Type B pancreatic cell (in vitro differentiated cells): ENCODE data around the gene OTOP1. TPM values are rescaled to one million over a fixed set of nuclear protein-coding genes. Genes with fewer than 3 reads are reported as not detected.
"Not testable (repeated sequence)": the region's sequence is repeated elsewhere in the genome, so short reads cannot be mapped to it uniquely, and the experiment has no call there.

Experiments
- DNase-seq: peaks from one replicate; pipeline ENCODE4 v3.0.0; 2021; ENCODE audit warnings: mixed read lengths; ENCODE audit not compliant: unreplicated experiment; ENCODE audit errors: extremely low spot score
- H3K27ac Mint-ChIP-seq: 2 replicates; pipeline ENCODE4 v1.8.0; 2021; ENCODE audit warnings: mild to moderate bottlenecking, mixed read lengths
- H3K27me3 Mint-ChIP-seq: 2 replicates; pipeline ENCODE4 v1.8.0; 2021; ENCODE audit warnings: mixed read lengths
- H3K36me3 Mint-ChIP-seq: 2 replicates; pipeline ENCODE4 v1.8.0; 2021; ENCODE audit warnings: mixed read lengths
- H3K4me1 Mint-ChIP-seq: one replicate; pipeline ENCODE4 v1.8.0; 2021; ENCODE audit warnings: mixed read lengths; ENCODE audit not compliant: unreplicated experiment
- H3K4me3 Mint-ChIP-seq: 2 replicates; pipeline ENCODE4 v1.8.0; 2021; ENCODE audit warnings: mild to moderate bottlenecking, mixed read lengths
- H3K9me3 Mint-ChIP-seq: 2 replicates; pipeline ENCODE4 v1.8.0; 2021; ENCODE audit warnings: mixed read lengths
- CTCF ChIP-seq: fragments of 200-600 bp; sonication (generic); conservative IDR thresholded peaks from 2 replicates; pipeline ENCODE4 v1.5.0; 2021; ENCODE audit warnings: antibody characterized with exemption, mild to moderate bottlenecking
- total RNA-seq: library from RNA; stranded (reverse); gene quantifications from 2 replicates; pipeline ENCODE4 v1.2.1, GENCODE V29; 2021; ENCODE audit warnings: low replicate concordance

The OTOP1 gene
- total RNA-seq, 1 donor from 2014 or later = not detected

- H3K4me3 Mint-ChIP-seq = no peak overlapping the region
- H3K27me3 Mint-ChIP-seq = peaks cover 15% of the 10 kb centered on the region
- H3K36me3 Mint-ChIP-seq = no peaks in the 10 kb centered on the region
Observed at GRCh38 chr4:4256799-4257198, 30.1 kb upstream of the OTOP1 start.

GRCh38 chr4:4254666-4255065 is 27.9 kb upstream of the OTOP1 start:
- Mint-ChIP-seq H3K27ac (no peak overlapping the region), H3K27me3 (peaks cover 15% of the 10 kb centered on the region), H3K4me3 (no peak overlapping the region), H3K36me3 (no peaks in the 10 kb centered on the region), H3K4me1 (peaks cover 12% of the 10 kb centered on the region), H3K9me3 (no peaks in the 10 kb centered on the region)
- no peak for DNase-seq
- no peak for TF ChIP-seq CTCF

More at GRCh38 chr4:4256799-4257198, 30.1 kb upstream of the OTOP1 start:
- H3K27ac Mint-ChIP-seq = no peak overlapping the region
- no peak for DNase-seq
- H3K4me1 Mint-ChIP-seq = peaks cover 14% of the 10 kb centered on the region
- TF ChIP-seq CTCF = no peak
- H3K9me3 Mint-ChIP-seq = no peaks in the 10 kb centered on the region

GRCh38 chr4:4254199-4254598 is 27.5 kb upstream of the OTOP1 start:
- H3K4me3 Mint-ChIP-seq = no peak overlapping the region
- peaks cover 9% of the 10 kb centered on the region for H3K4me1 Mint-ChIP-seq
- H3K9me3 Mint-ChIP-seq = no peaks in the 10 kb centered on the region
- no peaks in the 10 kb centered on the region for H3K36me3 Mint-ChIP-seq
- no peak for TF ChIP-seq CTCF
- H3K27ac Mint-ChIP-seq = no peak overlapping the region
- H3K27me3 Mint-ChIP-seq = peaks cover 15% of the 10 kb centered on the region
- DNase-seq = no peak

GRCh38 chr4:4249866-4250265 is 23.1 kb upstream of the OTOP1 start:
- H3K27me3 Mint-ChIP-seq = peaks cover 4% of the 10 kb centered on the region
- H3K27ac Mint-ChIP-seq = peak overlapping the region; percentile 2
- H3K36me3 Mint-ChIP-seq = peaks cover 7% of the 10 kb centered on the region
- no peak for DNase-seq
- no peak for TF ChIP-seq CTCF
- no peaks in the 10 kb centered on the region for H3K9me3 Mint-ChIP-seq
- H3K4me1 Mint-ChIP-seq = peaks cover 18% of the 10 kb centered on the region
- H3K4me3 Mint-ChIP-seq = peak overlapping the region; percentile 45

- H3K27me3 Mint-ChIP-seq, H3K9me3 Mint-ChIP-seq, DNase-seq, H3K36me3 Mint-ChIP-seq: not testable (repeated sequence)
- Mint-ChIP-seq H3K27ac (peak overlapping the region; percentile 99), H3K4me1 (peaks cover 18% of the 10 kb centered on the region), H3K4me3 (peak overlapping the region; percentile 98)
Observed at GRCh38 chr4:4249342-4249741, 22.6 kb upstream of the OTOP1 start.

- DNase-seq = no peak
- Mint-ChIP-seq H3K27me3 (no peaks in the 10 kb centered on the region), H3K4me3 (peak overlapping the region; percentile 98), H3K4me1 (peaks cover 18% of the 10 kb centered on the region), H3K27ac (peak overlapping the region; percentile 99), H3K9me3 (no peaks in the 10 kb centered on the region), H3K36me3 (peaks cover 8% of the 10 kb centered on the region)
- no peak for TF ChIP-seq CTCF
Observed at GRCh38 chr4:4248885-4249203, 22.1 kb upstream of the OTOP1 start.
